Measurements from ENCODE around the gene AKAP8.

AKAP8 gene

DNA sequence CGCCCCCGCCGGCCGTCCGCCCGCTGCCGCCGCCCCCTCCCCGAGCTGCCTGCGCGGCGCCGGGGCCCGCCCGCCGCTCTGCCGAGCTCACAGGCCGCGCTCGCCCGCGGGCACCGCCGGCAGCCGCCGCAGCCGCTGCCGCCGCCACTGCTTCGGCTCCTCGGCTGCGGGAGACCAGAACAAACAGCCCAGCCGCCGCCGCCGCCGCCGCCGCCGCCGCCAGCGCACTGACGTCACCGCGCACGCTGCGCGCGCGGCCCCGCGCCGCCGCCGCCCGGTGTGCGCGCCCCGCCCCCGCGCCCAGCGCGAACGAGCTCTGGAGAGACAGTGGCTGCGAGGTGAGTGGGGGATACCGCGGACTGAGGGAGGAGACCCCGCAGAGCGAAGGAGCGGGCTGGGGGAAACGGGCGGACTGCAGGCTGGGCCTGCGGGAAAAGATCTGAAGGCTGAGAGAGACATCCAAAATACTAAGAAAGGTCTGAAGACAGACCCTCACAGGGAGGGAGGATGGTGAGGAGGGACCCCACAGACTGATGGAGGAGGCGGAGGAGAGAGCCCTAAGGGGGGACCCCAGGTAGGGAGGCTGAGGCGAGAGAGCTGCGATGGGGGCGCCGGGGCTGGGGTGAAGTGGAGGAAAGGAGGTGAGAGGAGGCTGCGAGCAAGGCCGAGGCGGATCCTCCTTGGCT is 47.1 kb downstream of the AKAP8 start, which contains the start of gene BRD4:
TSS of gene BRD4 (minus strand) at position 229 of the 686 bp plus-strand sequence. CDS start 59,440 bp downstream, outside the sequence.
- peak; percentile 72 for DNase-seq (ENCODE audit: low spot score)

- peak; percentile 65 for DNase-seq (ENCODE audit: low spot score)
Observed at GRCh38 chr19:15331419-15332310, 47.9 kb downstream of the AKAP8 start.

DNA sequence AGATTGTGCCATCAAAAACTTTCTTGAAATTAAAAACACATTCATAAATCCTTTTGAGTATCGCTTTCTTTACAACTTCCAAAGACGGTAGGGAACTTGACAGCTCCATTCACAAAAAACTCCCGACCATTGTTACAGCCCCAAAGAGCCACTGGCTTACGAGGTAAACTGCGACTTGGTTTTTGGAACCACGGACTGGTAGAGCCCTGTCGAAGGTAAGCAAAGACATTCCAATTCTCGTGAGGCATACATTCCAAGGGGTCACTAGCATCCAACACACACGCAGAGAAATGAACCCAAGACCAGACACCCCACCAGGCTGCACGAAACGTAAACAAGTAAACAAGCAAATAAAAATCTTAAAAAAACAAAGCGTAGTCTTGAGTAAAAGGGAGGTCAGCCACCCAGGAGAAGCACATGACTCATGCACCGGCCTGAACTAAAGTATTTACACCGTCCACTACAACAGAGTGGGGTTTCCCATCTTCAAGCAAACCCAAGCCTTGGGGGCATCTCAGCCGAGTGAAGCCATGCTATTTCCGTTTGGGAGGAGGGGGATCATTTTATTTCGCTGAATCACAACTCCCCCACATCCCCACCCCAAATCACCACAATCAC is 48.7 kb downstream of the AKAP8 start:
- DNase-seq (ENCODE audit: low spot score), result peak; percentile 83

DNA sequence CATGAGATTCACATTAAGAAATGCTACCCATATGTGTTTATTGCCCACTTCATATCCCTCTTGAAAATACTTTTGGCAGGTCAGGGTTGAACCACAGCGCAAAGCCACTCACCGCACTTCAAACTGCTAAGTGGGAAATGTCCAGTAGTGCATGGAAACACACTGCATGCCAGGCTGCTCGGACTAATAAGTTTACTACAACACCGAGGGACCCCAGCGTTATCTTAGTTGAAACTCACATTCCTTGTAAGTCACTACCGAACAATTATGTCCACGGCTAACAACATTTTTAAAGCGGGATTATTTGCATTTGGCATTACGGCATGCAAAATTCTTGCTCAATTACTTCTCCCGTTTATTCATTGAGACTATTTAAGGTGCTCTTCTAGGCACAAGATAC is 51.3 kb downstream of the AKAP8 start:
- no peak for DNase-seq (ENCODE audit: low spot score)

GRCh38 chr19:15324791-15325519 is 54.6 kb downstream of the AKAP8 start:
- no peak for DNase-seq (ENCODE audit: low spot score)

DNA sequence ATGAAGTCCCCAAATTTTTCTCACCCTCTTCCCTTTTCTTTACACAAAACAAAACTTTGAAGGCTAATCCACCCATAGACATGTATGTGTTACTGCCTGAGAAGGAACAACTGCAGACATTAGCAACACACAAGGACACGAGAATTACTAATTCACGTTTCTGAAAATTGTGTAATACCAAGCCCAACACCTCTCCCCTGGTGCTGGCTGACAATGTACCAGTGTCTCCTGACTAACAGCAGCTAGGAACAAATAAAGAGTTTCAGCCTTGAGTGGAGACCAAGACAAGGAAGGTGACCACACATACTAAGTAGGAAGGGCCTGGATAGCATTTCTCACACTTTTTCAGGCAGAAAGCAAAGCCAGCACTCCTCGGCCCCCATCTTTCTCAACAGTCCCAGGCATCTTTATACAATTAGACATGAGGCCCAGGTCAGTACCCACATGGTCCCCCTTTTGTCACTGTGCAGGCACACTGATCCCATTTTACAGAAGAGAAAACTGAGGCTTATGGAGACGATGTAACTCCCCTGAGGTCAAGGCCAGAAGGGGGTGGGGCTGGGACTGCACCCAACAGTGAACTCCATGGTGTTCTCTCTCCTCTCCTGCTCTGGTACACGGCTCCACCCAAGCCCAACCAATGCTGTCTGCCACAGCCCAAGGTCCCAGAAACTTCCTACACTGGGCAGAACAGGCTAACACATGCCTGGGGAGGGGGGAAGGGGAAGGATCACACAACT is 55.9 kb downstream of the AKAP8 start:
- DNase-seq (ENCODE audit: low spot score), result no peak

DNA sequence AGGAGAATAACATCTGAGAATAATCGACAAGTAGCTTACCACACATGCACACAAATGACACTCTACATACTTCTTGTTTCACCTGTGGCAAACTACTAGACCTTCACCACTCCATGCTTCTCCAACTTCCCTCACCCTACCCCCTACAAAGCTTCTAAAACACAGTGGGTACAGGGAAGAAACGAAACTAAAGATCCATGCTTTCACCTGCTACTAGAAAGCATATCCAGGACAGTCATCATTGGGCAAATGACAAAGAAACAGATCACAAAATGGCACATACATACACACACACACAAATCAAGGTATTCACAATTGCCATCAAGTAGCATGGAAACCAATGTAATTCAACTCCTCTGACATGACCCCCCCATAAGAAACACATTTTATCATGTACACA is 57.8 kb downstream of the AKAP8 start:
- DNase-seq (ENCODE audit: low spot score), result no peak

DNA sequence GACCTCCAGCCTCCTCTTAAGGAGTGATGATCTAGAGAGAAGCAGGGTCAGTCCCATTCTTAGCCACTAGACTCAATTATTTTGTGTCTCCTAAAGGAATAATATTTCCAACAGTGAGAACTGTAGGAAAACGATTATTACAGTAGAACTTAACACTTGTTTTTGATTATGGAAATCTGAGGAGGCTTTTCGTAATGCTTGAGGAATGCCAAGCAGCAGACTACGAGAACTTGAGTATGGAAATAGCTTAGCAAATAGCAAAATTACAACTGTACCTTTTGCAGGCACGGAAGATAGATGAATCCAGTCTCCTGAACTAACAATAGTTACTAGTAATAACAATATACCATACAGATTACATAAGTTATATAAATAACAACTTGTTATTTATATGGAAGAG is 59.5 kb downstream of the AKAP8 start:
- DNase-seq (ENCODE audit: low spot score), result no peak

DNA sequence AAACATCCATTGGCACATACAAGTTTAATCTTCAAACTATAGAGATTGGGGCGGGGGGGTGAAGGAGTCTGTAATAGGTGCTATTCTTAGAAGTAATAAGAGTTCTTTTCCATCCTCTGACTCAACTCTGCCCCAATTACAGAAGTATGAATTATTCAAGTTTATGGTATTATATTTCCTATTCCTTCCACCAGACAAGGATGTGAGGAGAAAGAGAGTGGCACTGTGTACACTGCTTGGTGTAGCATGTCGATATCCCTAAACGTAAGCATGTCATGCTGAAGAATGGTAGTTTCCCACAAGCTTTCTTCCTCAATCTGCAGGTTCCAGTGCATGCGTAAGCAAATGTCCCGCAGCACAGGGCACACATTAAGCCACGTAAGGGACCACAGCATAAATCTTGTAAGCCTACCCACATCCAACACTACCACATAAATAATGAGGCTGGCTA is 61.3 kb downstream of the AKAP8 start:
- DNase-seq (ENCODE audit: low spot score), result no peak

DNA sequence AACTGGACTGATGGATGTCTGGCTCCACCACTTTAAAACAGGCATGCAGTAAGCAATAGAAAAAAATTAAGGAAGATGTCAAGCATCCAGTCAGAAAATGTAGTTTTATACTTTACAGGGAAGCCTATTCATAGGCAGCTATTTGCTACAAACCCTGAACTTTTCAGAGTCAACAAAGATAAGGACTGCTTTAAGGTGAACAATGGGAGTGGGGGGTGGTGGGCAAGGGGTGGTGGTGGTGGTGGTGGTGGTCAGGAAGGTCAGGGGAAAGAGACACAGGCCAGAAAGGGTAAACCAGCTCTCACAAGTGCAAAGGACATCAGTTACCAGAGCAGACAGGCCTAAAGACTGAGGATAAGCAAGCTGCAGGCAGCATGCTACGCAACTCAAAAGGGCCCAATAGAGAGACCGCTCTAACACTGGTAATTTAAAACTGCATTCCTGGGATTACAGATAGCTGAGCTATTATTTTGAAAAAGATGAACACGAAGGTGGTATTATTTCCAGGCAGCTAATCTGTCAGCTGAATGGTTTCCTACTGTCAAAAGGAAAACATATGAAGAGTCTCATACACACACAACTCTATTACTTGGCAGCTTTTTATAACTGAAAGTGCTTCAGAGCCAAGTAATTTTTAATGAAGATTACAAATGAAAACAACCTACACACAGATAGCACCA is 62.1 kb downstream of the AKAP8 start:
- no peak for DNase-seq (ENCODE audit: low spot score)

DNA sequence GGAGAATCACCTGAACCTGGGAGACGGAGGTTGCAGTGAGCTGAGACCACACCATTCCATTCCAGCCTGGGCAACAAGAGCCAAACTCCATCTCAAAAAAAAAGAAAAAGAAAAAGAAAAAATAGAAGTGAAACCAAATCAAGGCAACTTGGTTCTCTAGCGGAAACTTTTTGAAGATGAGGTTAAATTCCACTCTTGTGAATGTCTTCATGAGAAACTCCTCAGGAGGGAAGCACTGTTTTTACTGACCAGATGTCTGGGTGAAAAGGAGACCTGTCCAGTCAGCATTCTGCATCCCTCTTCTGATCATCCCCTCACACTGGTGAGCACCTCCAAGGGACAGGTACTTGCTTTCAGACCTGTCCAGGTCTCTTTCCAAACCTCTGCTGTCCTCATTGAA is 63.1 kb downstream of the AKAP8 start:
- DNase-seq (ENCODE audit: low spot score), result no peak

DNA sequence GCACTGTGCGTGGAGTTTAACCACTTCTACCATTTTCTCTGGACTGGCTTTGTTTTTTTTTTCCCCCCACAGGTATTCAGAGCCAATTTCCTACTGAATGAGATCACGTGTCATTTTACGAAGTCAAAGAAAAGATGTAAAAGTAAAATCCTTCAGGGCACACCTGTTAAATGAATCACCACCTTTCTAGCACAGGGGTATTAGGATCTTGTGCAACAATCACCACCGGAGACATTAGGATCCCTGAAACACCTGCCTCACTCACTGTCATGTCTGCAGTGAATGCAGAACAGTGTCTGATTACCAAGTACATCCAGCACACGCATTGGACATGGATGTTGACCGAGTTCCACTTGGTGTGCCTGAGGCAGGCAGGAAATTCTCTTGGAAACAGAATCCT is 64.5 kb downstream of the AKAP8 start:
- DNase-seq (ENCODE audit: low spot score), result no peak

- no peak for DNase-seq (ENCODE audit: low spot score)
Observed at GRCh38 chr19:15313649-15314279, 65.8 kb downstream of the AKAP8 start.

- no peak for DNase-seq (ENCODE audit: low spot score)
Observed at GRCh38 chr19:15307169-15307568, 72.4 kb downstream of the AKAP8 start.

DNA sequence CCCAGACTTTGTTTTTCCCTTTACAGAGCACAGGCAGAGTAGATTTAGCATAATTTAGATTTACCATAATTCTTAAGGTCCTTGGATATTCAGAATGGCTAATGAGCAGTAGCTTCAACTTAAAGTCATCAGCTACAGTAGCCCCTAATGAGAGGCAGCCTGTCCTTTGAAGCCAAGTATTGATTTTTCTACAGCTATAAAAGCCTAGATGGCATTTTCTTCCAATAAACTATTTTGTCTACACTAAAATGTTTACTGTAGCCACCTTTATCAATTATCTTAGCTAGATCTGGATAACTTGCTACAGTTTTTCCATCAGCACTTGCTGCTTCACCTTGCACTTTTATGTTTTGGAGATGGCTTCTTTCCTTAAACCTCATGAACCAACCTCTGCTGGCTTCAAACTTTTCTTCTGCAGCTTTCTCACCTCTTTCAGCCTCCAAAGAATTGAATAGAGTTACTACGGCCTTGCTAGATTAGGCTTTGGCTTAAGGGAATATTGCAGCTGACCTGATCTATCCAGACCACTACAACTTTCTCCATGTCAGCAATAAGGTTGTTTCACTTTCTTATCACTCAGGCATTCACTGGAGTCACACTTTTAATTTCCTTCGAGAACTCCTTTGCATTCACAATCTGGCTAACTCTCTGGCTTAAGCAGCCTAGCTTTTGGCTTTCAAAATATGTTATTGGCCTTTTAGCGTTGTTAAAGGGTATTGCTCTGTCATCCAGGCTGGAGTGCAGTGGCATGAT is 73.8 kb downstream of the AKAP8 start:
- no peak for DNase-seq (ENCODE audit: low spot score)

DNA sequence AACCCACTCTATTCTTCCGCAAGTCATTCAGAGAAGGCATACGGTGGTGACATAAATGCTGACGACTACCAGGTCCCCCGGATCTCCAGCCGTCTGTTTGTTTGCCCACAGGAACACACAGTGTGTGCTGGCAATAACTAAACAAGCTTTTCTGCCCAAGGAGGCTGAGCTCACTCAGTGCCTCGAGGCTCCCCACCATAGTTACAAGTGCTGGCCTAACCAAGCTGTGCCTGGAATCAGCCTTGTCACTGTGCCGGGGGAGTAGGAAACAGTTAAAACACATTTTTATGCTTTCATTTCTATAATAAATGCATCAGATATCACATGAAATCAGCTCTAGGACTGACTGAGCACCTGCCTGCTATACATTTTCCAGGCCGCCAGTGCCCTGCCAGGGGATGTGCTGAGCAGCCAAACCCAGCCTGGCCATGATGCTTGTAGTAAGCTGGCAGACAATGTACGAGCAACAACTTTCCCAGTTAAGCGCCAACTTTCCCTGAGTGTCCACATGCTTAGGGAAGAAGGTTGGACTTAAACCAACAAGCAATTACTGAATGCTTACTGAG is 75.4 kb downstream of the AKAP8 start:
- DNase-seq (ENCODE audit: low spot score), result no peak
